Upper lobe of left lung (tissue), 6 donors: ENCODE measurements around the gene STOM. TPM values are rescaled to one million over a fixed set of nuclear protein-coding genes. Genes with fewer than 3 reads are reported as not detected.

Experiments used
- ATAC-seq, 2 donors: fragments of 200-7000 bp; cut with Tn5 transposase; one replicate each; pipeline ENCODE4 v1.9.1; 2022; ENCODE audit warnings: mild to moderate bottlenecking in 2 of 2, moderate library complexity in 2 of 2; ENCODE audit not compliant: low FRiP score in 2 of 2
- DNase-seq, 2 donors: peaks; one replicate each; pipeline ENCODE4 v3.0.0-alpha.2; 2019 to 2020
- H3K27ac ChIP-seq, 4 donors: fragments of 200-600 bp; sonication (generic); one replicate each; pipeline ENCODE4 v1.5.1; 2016 to 2019
- H3K27me3 ChIP-seq, 4 donors: fragments of 200-600 bp; sonication (generic); one replicate each; pipeline ENCODE4 v1.5.1; 2017 to 2019
- H3K36me3 ChIP-seq, 4 donors: fragments of 200-600 bp; sonication (generic); one replicate each; pipeline ENCODE4 v1.5.1; 2016 to 2019
- H3K4me1 ChIP-seq, 4 donors: fragments of 200-600 bp; sonication (generic); one replicate each; pipeline ENCODE4 v1.5.1; 2018 to 2019
- H3K4me3 ChIP-seq, 4 donors: fragments of 200-600 bp; sonication (generic); one replicate each; pipeline ENCODE4 v1.5.1; 2017 to 2019; ENCODE audit warnings: mild to moderate bottlenecking in 2 of 4, moderate library complexity in 1 of 4
- H3K9me3 ChIP-seq, 4 donors: fragments of 200-600 bp; sonication (generic); one replicate each; pipeline ENCODE4 v1.5.1; 2018 to 2019
- CTCF ChIP-seq, 6 experiments: fragments of 450-650 bp in 4 of 6; fragments of 200-600 bp in 2 of 6; sonication (generic) in 2 of 6; IDR thresholded peaks; one replicate each; pipeline ENCODE4 v1.5.1; 2016 to 2019; ENCODE audit warnings: antibody characterized with exemption in 6 of 6
- EP300 ChIP-seq, 4 donors: sonication (generic); formaldehyde crosslinking; IDR thresholded peaks; one replicate each; pipeline ENCODE4 v1.5.1; 2017; ENCODE audit warnings: antibody characterized with exemption in 4 of 4, control low read depth in 2 of 4
- POLR2A ChIP-seq, 4 donors: fragments of 450-650 bp; IDR thresholded peaks; one replicate each; pipeline ENCODE4 v1.5.1; 2016 to 2017; ENCODE audit warnings: antibody characterized with exemption in 4 of 4, mild to moderate bottlenecking in 2 of 4
- POLR2AphosphoS5 ChIP-seq, 2 donors: sonication (generic); formaldehyde crosslinking; IDR thresholded peaks; one replicate each; pipeline ENCODE4 v1.5.1; 2017; ENCODE audit warnings: antibody characterized with exemption in 2 of 2
- WGBS, 2 donors: methylation state at CpG; one replicate each; pipeline ENCODE4 v1.1.5; 2017 to 2018; 5-methylcytosine and 5-hydroxymethylcytosine counted together
- total RNA-seq, 6 donors: library from RNA; depleted of rRNA in 4 of 6; stranded (reverse); fragments of >200 nt in 4 of 6; gene quantifications; one replicate each; pipeline versions ENCODE4 v1.1.0 to v1.2.1, GENCODE V29; 2016 to 2021
- donor health status: DM: no; HTN: no; CAD: no; lungs with moderate emphysema.
- donor health status: DM: no; HTN: yes; CAD: no; lungs with severe emphysema.

STOM gene
- total RNA-seq, 6 donors from 2014 or later, result 96.4 to 480 (median 362) TPM

- Histone ChIP-seq H3K27me3 (no peaks in the 10 kb centered on the region), H3K9me3 (no peaks in the 10 kb centered on the region), H3K27ac (peak overlapping the region; percentile 94 to 99 (median 96)), H3K4me3 (peak overlapping the region; percentile 66 to 79 (median 75)), H3K36me3 (peaks cover 0 to 16% (median 0%) of the 10 kb centered on the region in 4 donors), H3K4me1 (peaks cover 70 to 81% (median 74%) of the 10 kb centered on the region in 4 donors)
- ATAC-seq, result no peak
- 17 to 20% methylated on average over 4 of the region's 4 CpGs for WGBS, 2 donors
- TF ChIP-seq CTCF (IDR thresholded peaks at IDR 0.05) (no peak), POLR2AphosphoS5 (IDR thresholded peaks at IDR 0.05) (no peak), EP300 (IDR thresholded peaks at IDR 0.05) (no peak), POLR2A (IDR thresholded peaks at IDR 0.05) (no peak)
- no peak for DNase-seq
Observed at GRCh38 chr9:121367306-121368137, 2.5 kb downstream of the STOM start.

GRCh38 chr9:121366611-121367192 is 3.3 kb downstream of the STOM start:
- peaks cover 70 to 81% (median 74%) of the 10 kb centered on the region in 4 donors for H3K4me1 ChIP-seq
- peak overlapping the region in 3 of 4 donors; percentile 66 to 79 (median 78) for H3K4me3 ChIP-seq
- peaks cover 0 to 16% (median 0%) of the 10 kb centered on the region in 4 donors for H3K36me3 ChIP-seq
- H3K27me3 ChIP-seq, result no peaks in the 10 kb centered on the region
- peak overlapping the region; percentile 94 to 99 (median 96) for H3K27ac ChIP-seq
- no peaks in the 10 kb centered on the region for H3K9me3 ChIP-seq
- TF ChIP-seq EP300 (IDR thresholded peaks at IDR 0.05) (no peak), POLR2AphosphoS5 (IDR thresholded peaks at IDR 0.05) (no peak), POLR2A (IDR thresholded peaks at IDR 0.05) (no peak), CTCF (IDR thresholded peaks at IDR 0.05) (no peak)
- ATAC-seq (no peak), DNase-seq (no peak)
- 65 to 66% methylated on average over 5 of the region's 5 CpGs for WGBS, 2 donors

- no peak for ATAC-seq
- no peak for TF ChIP-seq CTCF (IDR thresholded peaks at IDR 0.05)
- no peak for TF ChIP-seq EP300 (IDR thresholded peaks at IDR 0.05)
- TF ChIP-seq POLR2A (IDR thresholded peaks at IDR 0.05), result no peak
- no peak for TF ChIP-seq POLR2AphosphoS5 (IDR thresholded peaks at IDR 0.05)
- peaks cover 0 to 16% (median 0%) of the 10 kb centered on the region in 4 donors for H3K36me3 ChIP-seq
- WGBS, 2 donors, result 27 to 30% methylated on average over 2 of the region's 2 CpGs
- H3K4me3 ChIP-seq, result peak overlapping the region in 2 of 4 donors; percentile 78 to 79
- DNase-seq, result no peak
- H3K27me3 ChIP-seq, result no peaks in the 10 kb centered on the region
- H3K4me1 ChIP-seq, result peaks cover 70 to 81% (median 73%) of the 10 kb centered on the region in 4 donors
- H3K9me3 ChIP-seq, result no peaks in the 10 kb centered on the region
- H3K27ac ChIP-seq, result peak overlapping the region; percentile 56 to 99 (median 95)
Observed at GRCh38 chr9:121365564-121365963, 4.5 kb downstream of the STOM start.

GRCh38 chr9:121364886-121365285 is 5.2 kb downstream of the STOM start:
- TF ChIP-seq EP300 (IDR thresholded peaks at IDR 0.05) (no peak), POLR2A (IDR thresholded peaks at IDR 0.05) (no peak), CTCF (IDR thresholded peaks at IDR 0.05) (no peak), POLR2AphosphoS5 (IDR thresholded peaks at IDR 0.05) (no peak)
- ATAC-seq (no peak), DNase-seq (no peak)
- Histone ChIP-seq H3K27ac (peak overlapping the region; percentile 56 to 99 (median 95)), H3K4me3 (peak overlapping the region in 1 of 4 donors; percentile 79), H3K27me3 (no peaks in the 10 kb centered on the region), H3K9me3 (no peaks in the 10 kb centered on the region), H3K4me1 (peaks cover 74 to 84% (median 77%) of the 10 kb centered on the region in 4 donors), H3K36me3 (peaks cover 0 to 16% (median 0%) of the 10 kb centered on the region in 4 donors)
